Nephron progenitor cell (in vitro differentiated cells): ENCODE results near the gene LAMB2.
A peak's percentile ranks its signal among the peaks of the same experiment; 100 is the strongest.

ENCODE experiments used
- DNase-seq: peaks from one replicate; pipeline ENCODE4 v3.0.0; 2021
- H3K27ac Mint-ChIP-seq: 2 replicates; pipeline ENCODE4 v1.8.0; 2021; ENCODE audit warnings: mild to moderate bottlenecking, moderate library complexity, mixed read lengths
- H3K27me3 Mint-ChIP-seq: 2 replicates; pipeline ENCODE4 v1.8.0; 2021; ENCODE audit warnings: mild to moderate bottlenecking, low read depth, mixed read lengths; ENCODE audit not compliant: poor library complexity
- H3K36me3 Mint-ChIP-seq: 2 replicates; pipeline ENCODE4 v1.8.0; 2021; ENCODE audit warnings: low read depth, mixed read lengths
- H3K4me1 Mint-ChIP-seq: 2 replicates; pipeline ENCODE4 v1.8.0; 2021; ENCODE audit warnings: mixed read lengths
- H3K4me3 Mint-ChIP-seq: 2 replicates; pipeline ENCODE4 v1.8.0; 2021; ENCODE audit warnings: mild to moderate bottlenecking, moderate library complexity, mixed read lengths
- H3K9me3 Mint-ChIP-seq: 2 replicates; pipeline ENCODE4 v1.8.0; 2021; ENCODE audit warnings: mild to moderate bottlenecking, moderate library complexity, mixed read lengths
- TF ChIP-seq, protein P1 (sequence below): fragments of 200-600 bp; sonication (generic); IDR thresholded peaks from 2 replicates; pipeline ENCODE4 v1.5.0; 2021; ENCODE audit warnings: antibody characterized with exemption

Gene LAMB2

GRCh38 chr3:49158103-49158709, 25.4 kb upstream of the LAMB2 start:
- peak; percentile 48 for DNase-seq
- peaks cover 3% of the 10 kb centered on the region for H3K27me3 Mint-ChIP-seq

GRCh38 chr3:49157289-49157688, 24.4 kb upstream of the LAMB2 start:
- Mint-ChIP-seq H3K4me3 (no peak overlapping the region), H3K4me1 (peaks cover 10% of the 10 kb centered on the region), H3K36me3 (peaks cover 4% of the 10 kb centered on the region), H3K27me3 (peaks cover 3% of the 10 kb centered on the region), H3K27ac (no peak overlapping the region), H3K9me3 (no peaks in the 10 kb centered on the region)
- TF ChIP-seq, protein P1, sequence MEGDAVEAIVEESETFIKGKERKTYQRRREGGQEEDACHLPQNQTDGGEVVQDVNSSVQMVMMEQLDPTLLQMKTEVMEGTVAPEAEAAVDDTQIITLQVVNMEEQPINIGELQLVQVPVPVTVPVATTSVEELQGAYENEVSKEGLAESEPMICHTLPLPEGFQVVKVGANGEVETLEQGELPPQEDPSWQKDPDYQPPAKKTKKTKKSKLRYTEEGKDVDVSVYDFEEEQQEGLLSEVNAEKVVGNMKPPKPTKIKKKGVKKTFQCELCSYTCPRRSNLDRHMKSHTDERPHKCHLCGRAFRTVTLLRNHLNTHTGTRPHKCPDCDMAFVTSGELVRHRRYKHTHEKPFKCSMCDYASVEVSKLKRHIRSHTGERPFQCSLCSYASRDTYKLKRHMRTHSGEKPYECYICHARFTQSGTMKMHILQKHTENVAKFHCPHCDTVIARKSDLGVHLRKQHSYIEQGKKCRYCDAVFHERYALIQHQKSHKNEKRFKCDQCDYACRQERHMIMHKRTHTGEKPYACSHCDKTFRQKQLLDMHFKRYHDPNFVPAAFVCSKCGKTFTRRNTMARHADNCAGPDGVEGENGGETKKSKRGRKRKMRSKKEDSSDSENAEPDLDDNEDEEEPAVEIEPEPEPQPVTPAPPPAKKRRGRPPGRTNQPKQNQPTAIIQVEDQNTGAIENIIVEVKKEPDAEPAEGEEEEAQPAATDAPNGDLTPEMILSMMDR, result no peak
- DNase-seq, result no peak

More at GRCh38 chr3:49158103-49158709, 25.4 kb upstream of the LAMB2 start:
- H3K36me3 Mint-ChIP-seq, result peaks cover 4% of the 10 kb centered on the region
- no peak overlapping the region for H3K4me3 Mint-ChIP-seq
- TF ChIP-seq, protein P1, result peak; percentile 44
- peaks cover 10% of the 10 kb centered on the region for H3K4me1 Mint-ChIP-seq
- peak overlapping the region; percentile 87 for H3K27ac Mint-ChIP-seq
- H3K9me3 Mint-ChIP-seq, result no peaks in the 10 kb centered on the region

DNA sequence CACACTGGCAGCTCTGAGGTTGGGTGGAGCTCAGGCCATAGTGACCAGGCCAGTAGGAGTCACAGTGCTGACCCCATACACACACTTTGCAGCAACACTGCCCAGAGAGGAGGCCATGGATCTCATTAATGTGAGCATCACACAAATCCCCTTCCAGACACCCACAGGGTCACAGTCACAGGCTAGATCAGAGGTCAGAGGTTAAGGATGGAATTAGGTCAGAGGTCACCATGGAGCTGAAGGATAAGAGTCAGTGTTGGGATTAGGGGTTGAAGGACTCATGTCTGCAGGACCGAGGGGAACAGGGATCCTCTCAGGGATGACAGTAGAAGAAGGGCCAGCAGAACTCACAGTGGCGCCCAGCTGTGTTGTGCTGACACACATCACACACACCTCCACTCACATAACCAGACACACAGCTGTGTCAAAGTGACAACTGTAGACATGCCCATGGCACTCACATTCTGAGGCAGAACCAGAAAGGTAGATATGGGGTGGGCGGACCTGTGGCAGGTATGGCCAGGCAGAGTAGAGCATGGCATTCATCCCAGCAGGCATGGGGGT, 20.6 kb upstream of the LAMB2 start:
- peaks cover 13% of the 10 kb centered on the region for H3K27me3 Mint-ChIP-seq
- TF ChIP-seq, protein P1, result no peak

DNA sequence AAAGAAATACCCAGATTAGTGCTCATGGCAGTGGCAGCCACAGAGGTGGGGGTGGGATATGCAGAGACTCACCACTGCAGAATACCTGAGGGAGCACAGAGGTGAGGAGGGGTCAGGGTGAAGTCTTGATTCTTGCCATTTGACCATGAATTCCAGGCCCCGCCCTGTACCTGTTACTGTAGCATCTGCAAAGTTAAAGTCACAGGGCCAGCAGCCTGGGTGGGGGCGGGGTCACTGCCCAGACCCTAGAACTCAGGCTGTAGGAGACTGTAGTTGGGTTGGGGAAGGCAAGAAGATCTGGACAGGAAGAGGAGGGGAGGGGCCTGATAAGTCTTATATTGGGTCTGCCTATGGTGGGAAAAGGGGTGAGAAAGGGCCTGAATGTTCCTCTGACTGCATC, 18.8 kb upstream of the LAMB2 start:
- Mint-ChIP-seq H3K4me1 (no peaks in the 10 kb centered on the region), H3K9me3 (no peaks in the 10 kb centered on the region), H3K4me3 (no peak overlapping the region), H3K27me3 (peaks cover 13% of the 10 kb centered on the region), H3K27ac (peak overlapping the region; percentile 34), H3K36me3 (no peaks in the 10 kb centered on the region)
- DNase-seq, result no peak
- TF ChIP-seq, protein P1, result no peak

More for the DNA sequence above, 20.6 kb upstream of the LAMB2 start:
- DNase-seq, result no peak
- Mint-ChIP-seq H3K36me3 (no peaks in the 10 kb centered on the region), H3K9me3 (no peaks in the 10 kb centered on the region), H3K4me1 (peaks cover 5% of the 10 kb centered on the region), H3K4me3 (no peak overlapping the region), H3K27ac (peak overlapping the region; percentile 17)

GRCh38 chr3:49148159-49148558, 15.3 kb upstream of the LAMB2 start:
- H3K4me1 Mint-ChIP-seq, result no peaks in the 10 kb centered on the region
- no peak overlapping the region for H3K4me3 Mint-ChIP-seq
- H3K27me3 Mint-ChIP-seq, result peaks cover 15% of the 10 kb centered on the region
- DNase-seq, result no peak
- TF ChIP-seq, protein P1, result no peak
- H3K27ac Mint-ChIP-seq, result no peak overlapping the region
- H3K9me3 Mint-ChIP-seq, result no peaks in the 10 kb centered on the region
- no peaks in the 10 kb centered on the region for H3K36me3 Mint-ChIP-seq

- Mint-ChIP-seq H3K36me3 (no peaks in the 10 kb centered on the region), H3K27ac (peak overlapping the region; percentile 92), H3K4me1 (peaks cover 13% of the 10 kb centered on the region), H3K27me3 (peaks cover 18% of the 10 kb centered on the region), H3K4me3 (no peak overlapping the region), H3K9me3 (peaks cover 22% of the 10 kb centered on the region)
- no peak for DNase-seq
- TF ChIP-seq, protein P1, result no peak
These were observed 7.2 kb upstream of the LAMB2 start for GRCh38 chr3:49140080-49140479.
